Fibroblast of lung (primary cell): ENCODE results near the gene UBE2V1. TPM values are rescaled to one million over a fixed set of nuclear protein-coding genes. Genes with fewer than 3 reads are reported as not detected.
A peak's percentile ranks its signal among the peaks of the same experiment; 100 is the strongest.

ENCODE experiments used
- DNase-seq, 2 donors: peaks; one replicate each; pipeline versions ENCODE4 v3.0.0 to v3.0.0-alpha.2; 2010; ENCODE audit warnings: low read depth in 2 of 2
- H2AFZ ChIP-seq: 2 replicates; pipeline ENCODE4 v1.5.1; 2012; ENCODE audit warnings: low read length, control low read depth, inconsistent platforms
- H3K27ac ChIP-seq: 2 replicates; pipeline ENCODE4 v1.5.1; 2011; ENCODE audit warnings: low read length, control low read depth; ENCODE audit not compliant: insufficient read depth
- H3K27me3 ChIP-seq: 2 replicates; pipeline ENCODE4 v1.5.1; 2011; ENCODE audit warnings: mild to moderate bottlenecking, low read length; ENCODE audit not compliant: control insufficient read depth, insufficient read depth
- H3K36me3 ChIP-seq: 2 replicates; pipeline ENCODE4 v1.5.1; 2011; ENCODE audit warnings: low read length; ENCODE audit not compliant: control insufficient read depth, insufficient read depth
- H3K4me1 ChIP-seq: 2 replicates; pipeline ENCODE4 v1.5.1; 2011; ENCODE audit warnings: low read length; ENCODE audit not compliant: control insufficient read depth, insufficient read depth; ENCODE audit errors: extremely low read depth
- H3K4me2 ChIP-seq: 2 replicates; pipeline ENCODE4 v1.5.1; 2011; ENCODE audit warnings: low read length, control low read depth; ENCODE audit not compliant: insufficient read depth; ENCODE audit errors: extremely low read depth
- H3K4me3 ChIP-seq, 4 experiments: fragments of 200-600 bp in 1 of 4; sonication (generic) in 1 of 4; replicated peaks in 1 of 4; 2 replicates each; pipeline ENCODE4 v1.5.1; 2011 to 2016; ENCODE audit warnings: low read length in 4 of 4, low read depth in 3 of 4, mild to moderate bottlenecking in 3 of 4, control low read depth in 2 of 4, inconsistent platforms in 1 of 4, mixed read lengths in 1 of 4; ENCODE audit not compliant: insufficient read depth in 1 of 4; ENCODE audit errors: control extremely low read depth in 1 of 4
- H3K79me2 ChIP-seq: 2 replicates; pipeline ENCODE4 v1.5.1; 2012; ENCODE audit warnings: mild to moderate bottlenecking, low read length, inconsistent platforms; ENCODE audit not compliant: control insufficient read depth, insufficient read depth
- H3K9ac ChIP-seq: 2 replicates; pipeline ENCODE4 v1.5.1; 2011; ENCODE audit warnings: mild to moderate bottlenecking, low read length, control low read depth; ENCODE audit not compliant: insufficient read depth
- H3K9me3 ChIP-seq: 2 replicates; pipeline ENCODE4 v1.5.1; 2012; ENCODE audit warnings: low read depth, low read length; ENCODE audit not compliant: control insufficient read depth, insufficient read depth
- H4K20me1 ChIP-seq: 2 replicates; pipeline ENCODE4 v1.5.1; 2011; ENCODE audit warnings: low read length; ENCODE audit not compliant: control insufficient read depth, insufficient read depth; ENCODE audit errors: extremely low read depth
- CTCF ChIP-seq, 2 donors: IDR thresholded peaks in 1 of 2; conservative IDR thresholded peaks in 1 of 2; 1 replicate in 1 of 2; 2 replicates in 1 of 2; pipeline ENCODE4 v1.5.1; 2011 to 2012; ENCODE audit warnings: low read length in 2 of 2, control low read depth in 1 of 2, inconsistent platforms in 1 of 2, low read depth in 1 of 2, mild to moderate bottlenecking in 1 of 2
- EZH2 ChIP-seq: IDR thresholded peaks from 2 replicates; pipeline ENCODE4 v1.5.1; 2012; ENCODE audit warnings: low read length, control low read depth, mild to moderate bottlenecking; ENCODE audit errors: missing control alignments
- polyA plus RNA-seq, 2 donors: library from polyadenylated mRNA; depleted of rRNA in 1 of 2; stranded (reverse) in 1 of 2; unstranded in 1 of 2; fragments of >200 nt; gene quantifications; 2 replicates each; pipeline ENCODE4 v1.2.1, GENCODE V29; 2011 to 2012; ENCODE audit warnings: missing spikeins in 1 of 2
- total RNA-seq: library from RNA; depleted of rRNA; stranded (reverse); fragments of >200 nt; gene quantifications from 2 replicates; pipeline ENCODE4 v1.2.1, GENCODE V29; 2014

UBE2V1 gene
- total and polyA plus RNA-seq, 2 donors (not counting 1 experiment from before 2014, with no cell fraction given): 31.7 to 193 TPM

GRCh38 chr20:50032955-50033666 lies 79.8 kb downstream of the UBE2V1 start:
- Histone ChIP-seq H3K4me1 (peaks cover 21% of the 10 kb centered on the region), H3K9me3 (no peaks in the 10 kb centered on the region), H3K4me3 (no peak overlapping the region), H3K4me2 (no peak overlapping the region), H3K79me2 (no peaks in the 10 kb centered on the region), H2AFZ (no peak overlapping the region), H3K9ac (no peak overlapping the region), H3K27me3 (peaks cover 2% of the 10 kb centered on the region), H3K27ac (peak overlapping the region; percentile 54), H4K20me1 (no peaks in the 10 kb centered on the region), H3K36me3 (no peaks in the 10 kb centered on the region)
- TF ChIP-seq EZH2: no peak
- TF ChIP-seq CTCF (conservative IDR thresholded peaks at IDR 0.05 in 1 of 2, IDR thresholded peaks at IDR 0.05 in 1 of 2; ENCODE audit: low read depth in 1 of 2, low read length in 2 of 2): no peak
- no peak for DNase-seq

Other genes starting within 250 kb of the UBE2V1 start
- gene SPATA2, start 197.6 kb downstream of the UBE2V1 start, total RNA-seq: 1.0 and 2.0 TPM in 2 replicates
- gene SPATA2, start 197.6 kb downstream of the UBE2V1 start, polyA plus RNA-seq: 3.6 and 4.2 TPM in 2 replicates
- 50.3 and 65.2 TPM in 2 replicates for gene RNF114, start 176.8 kb downstream of the UBE2V1 start, total RNA-seq
- gene RNF114, start 176.8 kb downstream of the UBE2V1 start, polyA plus RNA-seq: 70.2 and 93.9 TPM in 2 replicates
- gene SNAI1, start 130.2 kb downstream of the UBE2V1 start, total RNA-seq: 0.26 and 0.66 TPM in 2 replicates
- gene SNAI1, start 130.2 kb downstream of the UBE2V1 start, polyA plus RNA-seq: 1.4 and 1.8 TPM in 2 replicates
- gene PEDS1, start 40.6 kb upstream of the UBE2V1 start, total RNA-seq: 7.2 and 8.3 TPM in 2 replicates
- gene PEDS1, start 40.6 kb upstream of the UBE2V1 start, polyA plus RNA-seq: 41.1 and 56.9 TPM in 2 replicates
- 87.1 and 106 TPM in 2 replicates for gene CEBPB, start 77.7 kb upstream of the UBE2V1 start, total RNA-seq
- gene CEBPB, start 77.7 kb upstream of the UBE2V1 start, polyA plus RNA-seq: 15.6 and 21.0 TPM in 2 replicates